Measurements from ENCODE around the gene PLEKHG7. TPM values are rescaled to one million over a fixed set of nuclear protein-coding genes. Genes with fewer than 3 reads are reported as not detected.
"Not testable (repeated sequence)": the region's sequence is repeated elsewhere in the genome, so short reads cannot be mapped to it uniquely, and the experiment has no call there.

The PLEKHG7 gene, protein sequence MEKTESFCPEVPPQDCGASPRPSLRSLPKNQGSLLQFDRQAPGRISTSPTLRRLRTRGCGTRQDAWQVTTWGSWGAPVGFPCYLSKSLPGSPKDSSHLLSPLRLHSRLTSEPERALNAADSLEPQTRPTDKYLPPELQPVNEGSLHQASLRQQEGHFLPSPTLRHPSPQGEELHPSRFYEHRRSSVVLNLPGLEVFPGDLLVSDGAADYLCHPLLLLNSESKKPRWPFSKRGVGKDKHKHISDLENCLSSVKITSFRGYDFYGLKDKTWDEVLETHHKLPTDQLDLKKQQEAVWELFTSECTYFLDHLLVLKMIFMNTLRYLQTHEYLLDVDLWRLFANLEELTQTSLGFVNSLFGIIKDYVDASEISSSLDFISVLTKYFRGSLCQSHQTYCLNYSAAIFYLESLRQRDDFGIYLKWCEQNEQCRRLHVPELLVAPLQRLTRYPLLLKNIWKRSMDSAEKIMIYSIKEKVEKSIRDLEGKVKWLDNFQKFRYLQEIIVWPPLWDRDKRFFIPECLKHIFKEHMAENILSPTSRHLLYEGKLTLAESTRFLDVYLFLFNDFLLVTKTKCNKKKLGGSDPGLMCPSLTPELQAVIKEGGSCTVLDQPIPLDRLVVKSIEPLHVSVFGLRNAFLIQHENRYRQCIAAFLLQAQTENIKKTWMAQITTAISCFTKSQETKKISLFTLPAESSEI
- total RNA-seq (1 to 10 TPM in 1 of 5 donors, under 1 TPM in 2, not detected in 2; 0.29 to 2.7 (median 0.92) TPM), polyA plus RNA-seq (under 1 TPM; 0.31 to 0.61 (median 0.58) TPM)
- long read RNA-seq, donor 1 = 0 reads
- long read RNA-seq, donor 2 = 0 reads
- long read RNA-seq, donor 3 = 0 reads
- long read RNA-seq, donor 4 = 0 reads
- long read RNA-seq, donor 5 = 0 reads
- long read RNA-seq, donor 6, partial matches to known transcripts = 0 of 1 reads
- long read RNA-seq, donor 6, other reads (novel, unspliced or antisense) = 0 of 1 reads
- long read RNA-seq, donor 7 = 0 reads
- long read RNA-seq, donor 8, partial matches to known transcripts = 0 of 1 reads
- long read RNA-seq, donor 8, other reads (novel, unspliced or antisense) = 0 of 1 reads
- long read RNA-seq, donor 9, partial matches to known transcripts = 38 of 38 reads
- long read RNA-seq, donor 9, other reads (novel, unspliced or antisense) = 0 of 38 reads
- long read RNA-seq, donor 10 = 0 reads

DNA sequence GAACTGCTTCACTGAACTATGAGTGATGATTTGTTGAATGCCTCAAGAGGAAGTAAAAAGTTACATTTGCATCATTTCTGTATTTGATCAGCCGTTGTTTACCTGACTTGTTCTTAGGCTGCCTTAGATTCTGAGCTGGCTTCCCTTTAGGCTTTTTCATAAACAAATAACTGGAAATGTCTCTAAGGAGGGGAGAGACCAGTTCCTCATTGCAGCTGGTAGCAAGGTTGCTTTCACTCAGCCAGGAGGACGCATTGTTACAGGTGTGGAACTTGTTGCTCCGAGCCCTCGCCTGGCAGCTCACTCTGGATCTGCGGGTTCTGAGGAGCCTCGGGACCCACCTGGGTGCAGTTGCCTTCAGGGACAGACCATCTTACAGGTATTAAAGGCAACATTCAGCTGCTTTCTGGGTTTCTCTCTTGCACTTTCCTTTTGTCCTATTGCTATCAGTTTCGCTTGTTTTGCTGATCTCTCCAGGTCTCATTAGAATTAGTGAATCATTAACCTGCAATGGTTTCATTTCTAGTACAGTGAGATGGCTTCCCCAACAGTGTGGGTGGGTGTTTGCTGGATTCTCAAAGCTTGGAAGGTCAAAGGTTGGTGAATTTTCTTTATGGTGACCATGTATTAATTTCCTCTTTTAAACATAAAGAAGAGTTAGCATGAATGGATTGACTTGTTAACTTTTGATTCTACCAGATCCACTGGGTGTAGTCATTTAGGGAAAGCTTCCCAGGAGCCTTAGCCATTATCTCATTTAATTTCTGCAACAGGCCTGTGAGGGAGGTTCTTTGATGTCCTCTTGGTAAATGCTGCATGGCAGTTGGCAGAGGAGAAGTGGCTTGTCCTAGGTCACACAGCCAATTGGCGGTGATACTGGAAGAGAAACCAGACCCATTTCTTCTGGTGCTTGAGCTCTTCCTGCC lies at the start of gene PLEKHG7:
PLEKHG7 (plus strand) TSS at position 236 of the 926 bp plus-strand sequence. CDS start 3,643 bp downstream, outside the sequence.
- H3K36me3 ChIP-seq = no peaks in the 10 kb centered on the region
- H3K27ac ChIP-seq = peak within 1 kb of the TSS; percentile 73 to 92 (median 86)
- H3K9me3 ChIP-seq = no peaks in the 10 kb centered on the region
- peak within 1 kb of the TSS; percentile 26 to 47 (median 31) for H3K4me3 ChIP-seq
- TF ChIP-seq POLR2AphosphoS5 (IDR thresholded peaks at IDR 0.05) = peak in 1 of 3 donors; percentile 33
- no peak for TF ChIP-seq POLR2A (IDR thresholded peaks at IDR 0.05)
- peaks cover 0 to 6% (median 3%) of the 10 kb centered on the region in 4 donors for H3K4me1 ChIP-seq
- intact Hi-C loops (cut with DNase I; ENCODE audit: low total_unique reads) = no loop called here
- no peaks in the 10 kb centered on the region for H3K27me3 ChIP-seq
- 31 to 68% (median 40%) methylated on average over 8 of the region's 8 CpGs for WGBS, 5 donors
- peak; percentile 46 to 76 for DNase-seq

DNA sequence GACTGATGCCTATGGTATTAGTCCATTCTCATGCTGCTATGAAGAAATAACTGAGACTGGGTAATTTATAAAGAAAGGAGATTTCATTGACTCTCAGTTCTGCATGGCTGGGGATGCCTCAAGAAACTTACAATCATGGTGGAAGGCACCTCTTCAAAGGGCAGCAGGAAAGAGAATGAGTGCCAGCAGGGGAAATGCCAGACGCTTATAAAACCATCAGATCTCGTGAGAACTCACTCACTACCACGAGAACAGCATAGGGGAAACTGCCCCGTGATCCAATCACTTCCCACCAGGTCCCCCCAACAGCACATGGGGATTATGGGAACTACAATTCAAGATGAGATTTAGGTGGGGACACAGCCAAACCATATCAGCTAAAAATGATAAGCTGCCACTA lies 48.5 kb upstream of the PLEKHG7 start:
- H3K9me3 ChIP-seq; H3K4me1 ChIP-seq; H3K36me3 ChIP-seq; H3K27ac ChIP-seq; DNase-seq; H3K4me3 ChIP-seq; H3K27me3 ChIP-seq; intact Hi-C loops (cut with DNase I; ENCODE audit: low total_unique reads): not testable (repeated sequence)
- 87 to 95% (median 91%) methylated on average over 4 of the region's 4 CpGs for WGBS, 5 donors

DNA sequence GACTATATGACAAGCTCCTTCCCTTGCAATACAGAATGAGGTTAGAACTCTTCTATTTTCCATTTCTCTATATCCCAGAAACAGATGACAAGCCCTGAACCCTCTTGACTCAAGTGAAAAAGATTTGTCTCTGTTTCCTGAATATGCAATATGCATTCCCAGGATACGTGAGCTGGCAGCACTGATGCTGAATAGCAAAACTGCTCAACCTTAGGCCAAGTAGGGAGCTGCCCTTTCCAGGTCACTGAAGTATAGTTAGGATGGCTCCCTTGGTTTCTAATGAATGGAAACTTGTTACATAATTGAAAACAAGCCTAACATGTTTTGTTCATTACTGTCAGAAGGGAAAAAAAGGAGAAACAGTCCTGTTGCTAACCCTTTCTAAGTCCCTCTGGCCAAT lies 47.9 kb upstream of the PLEKHG7 start:
- Histone ChIP-seq H3K4me3 (no peak overlapping the region), H3K36me3 (no peaks in the 10 kb centered on the region), H3K9me3 (no peaks in the 10 kb centered on the region), H3K4me1 (peaks cover 0 to 3% (median under 1%) of the 10 kb centered on the region in 4 donors), H3K27ac (no peak overlapping the region), H3K27me3 (no peaks in the 10 kb centered on the region)
- WGBS, 5 donors = 53 to 85% (median 65%) methylated on average over 1 of the region's 1 CpG
- peak in 1 of 2 donors; percentile 19 for DNase-seq
- intact Hi-C loops (cut with DNase I; ENCODE audit: low total_unique reads) = no loop called here
- TF ChIP-seq CTCF (IDR thresholded peaks at IDR 0.05) (no peak), POLR2AphosphoS5 (IDR thresholded peaks at IDR 0.05) (no peak), EP300 (IDR thresholded peaks at IDR 0.05) (no peak)

DNA sequence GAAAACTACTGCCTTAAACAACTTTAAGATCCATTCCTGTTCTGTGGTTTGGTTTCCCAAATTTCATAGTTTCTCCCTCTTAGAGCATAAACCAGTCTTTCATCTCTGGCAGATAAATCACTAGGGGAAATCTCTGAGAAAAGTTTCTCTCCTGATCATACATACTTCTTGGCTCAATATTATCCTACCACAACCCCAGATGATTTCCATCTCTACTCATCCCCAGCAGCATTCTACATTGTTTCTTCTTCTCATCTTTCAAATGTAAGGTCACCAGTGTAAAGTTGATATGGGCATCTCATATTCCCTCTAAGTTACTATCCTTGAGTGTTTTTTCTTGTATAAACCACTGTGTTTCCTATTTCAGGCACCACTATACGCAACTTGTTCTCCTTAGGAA lies 45.9 kb upstream of the PLEKHG7 start:
- TF ChIP-seq POLR2AphosphoS5 (IDR thresholded peaks at IDR 0.05) (no peak), POLR2A (IDR thresholded peaks at IDR 0.05) (no peak), CTCF (IDR thresholded peaks at IDR 0.05) (no peak), EP300 (IDR thresholded peaks at IDR 0.05) (no peak)
- WGBS, 5 donors = 85 to 92% (median 90%) methylated on average over 1 of the region's 1 CpG
- intact Hi-C loops (cut with DNase I; ENCODE audit: low total_unique reads) = no loop called here
- H3K27ac ChIP-seq = no peak overlapping the region
- no peaks in the 10 kb centered on the region for H3K9me3 ChIP-seq
- H3K4me3 ChIP-seq = no peak overlapping the region
- DNase-seq = no peak
- H3K27me3 ChIP-seq = no peaks in the 10 kb centered on the region
- H3K4me1 ChIP-seq = no peaks in the 10 kb centered on the region
- H3K36me3 ChIP-seq = no peaks in the 10 kb centered on the region
